CD4-positive, alpha-beta T cell treated with Interferon alpha-2 for 1 hour (primary cell): Measurements from ENCODE around the gene POLA1.
"Not testable (repeated sequence)": the region's sequence is repeated elsewhere in the genome, so short reads cannot be mapped to it uniquely, and the experiment has no call there.

ENCODE experiments used
- DNase-seq, 2 donors: peaks; one replicate each; pipeline ENCODE4 v3.0.0-alpha.2; 2020 to 2022

POLA1 gene

DNA sequence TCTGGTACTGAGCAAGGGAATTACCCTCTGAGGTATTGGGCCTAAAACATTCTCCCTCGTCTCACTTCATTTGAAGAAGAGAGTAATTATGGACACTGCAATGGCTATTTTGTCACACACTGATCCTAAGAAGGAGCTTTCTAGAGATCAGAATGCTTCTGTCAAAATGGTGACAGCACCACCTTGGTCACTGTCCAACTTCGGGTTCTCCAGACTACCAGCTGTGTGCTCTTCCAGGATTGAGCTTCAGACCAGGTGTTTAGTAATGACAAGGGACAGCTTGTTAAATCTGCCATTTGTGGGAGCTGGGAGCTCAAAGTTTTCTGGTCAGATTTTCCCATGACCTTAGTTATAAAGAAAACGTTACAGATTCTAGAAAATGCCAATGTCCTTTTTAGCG is 105.4 kb downstream of the POLA1 start:
- no peak for DNase-seq

DNA sequence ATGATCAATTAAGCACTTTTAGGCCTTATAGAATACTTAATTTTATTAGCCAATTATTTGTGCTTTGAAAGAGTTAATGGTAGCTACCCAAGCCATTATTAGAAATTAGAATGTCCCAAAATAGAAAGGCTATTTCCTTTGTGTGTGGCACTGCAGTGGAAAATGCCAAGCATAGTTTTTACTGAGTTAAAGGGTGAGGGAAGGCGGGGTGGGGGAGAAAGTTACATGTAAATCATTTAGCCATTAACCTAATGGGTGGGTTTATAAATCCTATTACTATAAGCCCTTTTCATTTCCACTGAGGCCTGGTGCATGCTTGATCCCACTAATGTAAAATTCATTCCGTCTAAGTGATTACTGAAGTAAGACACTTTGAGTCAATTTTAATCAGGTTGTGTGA is 105.8 kb downstream of the POLA1 start:
- no peak for DNase-seq

DNA sequence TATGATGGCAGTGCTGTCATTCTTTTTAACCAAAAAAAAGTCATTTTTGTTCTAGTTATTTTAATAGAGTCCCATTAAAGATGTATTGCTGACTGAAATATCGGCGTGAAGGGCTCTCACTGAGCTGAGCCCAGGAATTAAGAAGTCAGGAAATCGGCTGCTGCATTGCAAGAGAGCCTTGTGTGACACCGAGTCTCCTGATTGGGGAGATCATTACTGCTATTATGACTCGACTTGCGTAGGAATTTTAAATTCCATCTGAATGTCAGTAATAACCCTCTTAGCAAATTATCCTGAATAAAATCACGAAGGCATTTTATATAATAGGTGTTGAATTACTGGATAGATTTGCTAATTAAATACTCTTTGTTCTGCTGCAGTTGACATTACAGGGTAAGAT is 111.5 kb downstream of the POLA1 start:
- DNase-seq, result no peak

DNA sequence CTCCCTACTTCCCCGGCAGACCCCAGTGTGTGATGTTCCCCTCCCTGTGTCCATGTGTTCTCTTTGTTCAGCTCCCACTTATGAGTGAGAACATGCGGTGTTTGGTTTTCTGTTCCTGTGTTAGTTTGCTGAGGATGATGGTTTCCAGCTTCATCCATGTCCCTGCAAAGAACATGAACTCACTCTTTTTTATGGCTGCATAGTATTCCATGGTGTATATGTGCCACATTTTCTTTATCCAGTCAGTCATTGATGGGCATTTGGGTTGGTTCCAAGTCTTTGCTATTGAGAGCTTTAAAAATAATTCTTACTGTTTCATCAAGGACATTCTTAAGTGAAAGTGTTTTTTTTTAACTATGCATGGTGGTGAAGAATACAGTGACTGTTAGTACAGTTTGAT is 126.1 kb downstream of the POLA1 start:
- DNase-seq, result not testable (repeated sequence)

DNA sequence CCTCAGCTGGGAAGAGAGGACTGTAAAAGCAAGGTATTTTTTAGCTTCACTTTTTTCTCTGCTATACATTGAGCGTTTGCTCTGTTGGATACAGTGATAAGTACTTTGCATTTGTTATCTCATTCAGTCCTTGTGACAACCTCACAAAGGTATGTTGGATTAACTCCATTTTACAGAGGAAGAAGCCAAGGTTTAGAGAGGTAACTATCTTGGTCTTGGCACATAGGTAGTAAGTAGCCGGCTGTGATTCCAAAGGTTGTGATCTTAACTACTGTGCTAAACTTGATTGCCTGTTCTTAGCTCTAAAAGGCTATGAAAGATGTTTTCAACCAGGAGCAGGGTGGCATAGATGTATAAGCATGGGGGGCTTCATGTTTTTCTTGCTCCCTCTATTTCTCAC is 134.4 kb downstream of the POLA1 start:
- no peak for DNase-seq

DNA sequence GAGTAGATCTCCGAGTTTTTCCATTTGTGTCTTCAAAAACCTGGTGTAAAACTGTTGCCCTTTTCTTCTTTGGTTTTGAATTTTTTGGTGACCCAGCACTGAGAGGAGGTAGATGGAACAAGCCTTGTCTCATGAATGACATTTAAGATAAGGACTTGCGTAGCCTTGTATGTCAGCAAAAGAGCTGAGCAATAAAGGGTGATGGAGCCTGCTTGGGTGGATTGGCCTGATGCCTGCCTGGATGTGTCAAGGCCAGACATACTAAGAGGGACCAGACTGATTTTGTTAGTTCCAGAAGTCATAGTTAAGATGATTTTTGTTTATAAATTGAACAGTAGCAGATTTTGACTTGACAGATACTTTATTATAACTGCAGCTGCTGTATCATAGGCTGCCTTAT is 134.9 kb downstream of the POLA1 start:
- no peak for DNase-seq

DNA sequence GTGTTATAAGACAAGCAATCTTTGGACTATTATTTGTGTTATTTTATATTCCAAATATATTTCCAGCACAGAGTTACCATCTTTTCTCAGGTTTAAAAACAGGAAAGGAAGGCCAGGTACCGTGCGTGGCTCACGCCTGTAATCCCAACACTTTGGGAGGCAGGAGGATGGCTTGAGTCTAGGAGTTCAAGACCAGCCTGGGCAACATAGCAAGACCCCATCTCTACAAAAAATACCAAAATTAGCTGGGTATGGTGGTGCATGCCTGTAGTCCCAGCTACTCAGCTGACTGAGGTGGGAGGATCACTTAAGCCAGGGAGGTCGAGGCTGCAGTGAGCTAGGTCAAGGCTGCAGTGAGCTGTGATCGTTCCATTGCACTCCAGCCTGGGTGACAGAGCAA is 140.0 kb downstream of the POLA1 start:
- no peak for DNase-seq

DNA sequence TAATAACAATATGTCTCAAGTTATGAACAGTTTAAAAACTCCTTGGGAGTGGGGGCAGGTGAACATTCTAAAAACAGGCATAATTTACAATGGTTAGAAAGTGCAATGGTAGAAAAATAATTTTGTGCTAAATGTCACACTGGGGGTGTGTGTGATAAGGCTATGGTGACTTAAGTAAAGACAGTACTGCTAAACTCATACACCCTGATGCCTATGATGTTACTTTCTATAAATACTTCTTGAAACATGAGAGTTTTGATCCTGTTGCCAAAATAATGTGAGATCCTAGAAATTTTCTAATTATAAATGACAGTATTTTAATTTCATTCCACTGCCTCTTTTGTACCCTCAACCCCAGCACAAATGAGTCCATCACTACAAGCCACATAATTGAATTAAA is 144.2 kb downstream of the POLA1 start:
- DNase-seq, result no peak

DNA sequence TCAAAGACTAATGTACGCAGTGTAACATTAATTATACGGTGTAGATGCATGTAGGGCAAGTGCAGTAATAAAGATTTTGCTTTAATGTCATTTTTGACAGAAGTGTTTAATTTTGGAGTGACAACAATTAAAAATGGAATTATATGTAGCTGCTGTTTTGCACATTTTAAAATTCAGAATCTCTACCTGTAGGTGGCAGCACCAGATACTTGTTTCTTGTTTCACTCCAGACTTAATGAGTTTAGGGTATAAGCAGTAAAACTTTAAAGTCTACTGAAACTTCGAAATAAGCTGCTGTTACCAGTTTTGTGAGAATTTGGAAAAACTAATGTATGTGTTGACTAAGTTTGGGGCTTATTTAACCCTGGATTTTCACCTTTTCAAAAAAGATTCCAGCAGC is 144.9 kb downstream of the POLA1 start:
- peak in 1 of 2 donors; percentile 39 for DNase-seq

DNA sequence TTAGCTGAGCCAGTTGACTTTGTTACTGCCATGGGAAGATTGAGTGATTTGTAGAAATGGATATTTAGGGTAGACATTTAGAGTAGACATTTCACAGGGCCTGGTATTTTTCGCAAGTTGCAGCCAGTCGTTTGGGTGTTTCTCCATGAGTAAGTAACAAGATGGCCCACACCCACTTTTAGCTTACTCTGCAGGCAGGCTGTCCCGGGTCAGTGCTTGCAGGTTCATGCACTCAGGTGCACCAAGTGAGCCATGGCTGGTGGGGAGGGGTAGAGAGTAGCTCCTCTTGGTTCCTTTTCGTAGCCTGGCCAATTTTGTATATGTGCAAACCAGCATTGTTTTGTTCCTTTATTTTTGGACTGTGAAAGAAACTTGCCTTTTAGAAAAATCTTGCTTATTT is 145.6 kb downstream of the POLA1 start:
- DNase-seq, result no peak

DNA sequence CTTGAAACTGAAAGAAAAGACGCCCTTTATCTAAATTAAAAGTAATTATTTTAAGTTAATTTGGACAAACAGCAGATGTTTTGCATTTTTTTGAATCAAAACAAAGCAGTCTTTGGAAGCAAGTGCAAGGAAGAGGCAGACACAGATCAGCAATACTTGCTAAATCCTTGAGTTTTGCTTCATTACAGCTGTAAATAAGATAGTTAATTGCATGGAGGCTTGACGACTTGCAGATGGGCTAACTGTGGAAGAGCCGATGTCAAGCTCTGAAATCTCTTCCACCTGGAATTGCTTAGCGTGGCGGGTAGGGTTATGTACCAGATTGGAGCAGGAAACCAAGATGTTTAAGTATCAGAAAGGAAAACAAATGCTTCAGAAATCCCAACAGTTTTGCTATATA is 148.8 kb downstream of the POLA1 start:
- no peak for DNase-seq

DNA sequence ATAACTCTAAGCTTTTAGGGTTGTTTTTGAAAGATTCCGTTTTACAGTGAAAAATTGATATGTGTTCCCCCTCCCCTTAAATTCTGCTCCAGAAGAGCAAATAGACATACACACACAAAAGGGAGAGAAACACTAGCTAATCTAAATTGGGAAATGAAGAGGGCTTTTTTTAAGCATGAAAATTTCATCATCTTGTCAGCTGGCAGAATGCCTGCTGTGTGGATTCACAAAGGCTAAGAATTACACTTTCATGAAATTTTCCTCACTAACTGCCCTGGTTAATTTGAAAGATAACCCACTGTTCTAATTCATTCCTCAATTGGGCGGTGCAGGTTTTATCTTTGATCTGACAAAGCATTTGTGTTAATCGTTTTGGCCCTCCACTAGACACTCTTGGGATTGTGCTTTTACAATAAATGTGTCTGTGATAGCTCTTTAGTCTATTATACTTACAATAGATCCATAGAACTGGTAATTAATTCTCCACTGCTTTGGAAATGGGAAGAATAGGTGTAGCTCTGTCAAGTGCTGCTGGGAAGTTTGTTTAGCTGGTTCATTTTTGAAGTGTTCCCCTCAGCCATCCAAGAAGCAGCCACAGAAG is 152.9 kb downstream of the POLA1 start:
- DNase-seq, result no peak

DNA sequence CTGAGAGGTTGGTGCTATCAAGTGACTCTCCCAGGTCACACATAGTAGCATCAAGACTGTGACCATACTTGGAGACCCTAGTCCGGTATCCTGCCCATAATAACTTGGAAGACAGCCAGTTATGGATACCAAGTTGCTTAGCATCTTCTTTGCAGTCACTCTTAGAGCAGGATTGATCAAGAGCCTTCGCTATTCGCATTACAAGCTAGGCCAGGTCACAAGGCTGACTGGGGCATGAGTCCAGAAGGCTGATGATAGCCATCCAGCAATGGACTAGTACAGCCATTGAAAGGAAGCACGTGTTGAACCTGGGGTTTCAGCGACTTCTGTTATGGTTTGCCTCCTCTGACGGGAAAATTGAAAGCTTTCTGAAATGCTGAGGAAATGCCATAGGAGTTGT is 157.6 kb downstream of the POLA1 start:
- no peak for DNase-seq

DNA sequence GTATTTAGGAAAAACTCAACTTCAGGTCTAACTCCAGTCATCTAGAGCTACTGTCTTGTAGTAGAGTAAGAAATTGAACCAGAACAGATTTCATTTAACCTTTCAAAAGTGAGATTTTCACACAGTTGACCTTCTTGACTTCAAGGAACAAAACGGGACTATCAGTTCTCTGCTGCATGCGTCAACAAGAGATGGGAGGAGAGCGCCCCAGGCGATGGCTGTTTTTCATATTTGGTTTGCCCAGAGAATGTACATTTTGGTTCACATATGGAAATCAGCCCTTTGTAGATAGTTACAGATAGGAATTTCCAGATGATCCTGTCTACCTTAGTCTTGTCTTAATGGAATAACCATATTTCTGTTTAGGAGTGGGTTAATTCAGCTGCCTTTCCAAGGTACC is 158.1 kb downstream of the POLA1 start:
- no peak for DNase-seq

DNA sequence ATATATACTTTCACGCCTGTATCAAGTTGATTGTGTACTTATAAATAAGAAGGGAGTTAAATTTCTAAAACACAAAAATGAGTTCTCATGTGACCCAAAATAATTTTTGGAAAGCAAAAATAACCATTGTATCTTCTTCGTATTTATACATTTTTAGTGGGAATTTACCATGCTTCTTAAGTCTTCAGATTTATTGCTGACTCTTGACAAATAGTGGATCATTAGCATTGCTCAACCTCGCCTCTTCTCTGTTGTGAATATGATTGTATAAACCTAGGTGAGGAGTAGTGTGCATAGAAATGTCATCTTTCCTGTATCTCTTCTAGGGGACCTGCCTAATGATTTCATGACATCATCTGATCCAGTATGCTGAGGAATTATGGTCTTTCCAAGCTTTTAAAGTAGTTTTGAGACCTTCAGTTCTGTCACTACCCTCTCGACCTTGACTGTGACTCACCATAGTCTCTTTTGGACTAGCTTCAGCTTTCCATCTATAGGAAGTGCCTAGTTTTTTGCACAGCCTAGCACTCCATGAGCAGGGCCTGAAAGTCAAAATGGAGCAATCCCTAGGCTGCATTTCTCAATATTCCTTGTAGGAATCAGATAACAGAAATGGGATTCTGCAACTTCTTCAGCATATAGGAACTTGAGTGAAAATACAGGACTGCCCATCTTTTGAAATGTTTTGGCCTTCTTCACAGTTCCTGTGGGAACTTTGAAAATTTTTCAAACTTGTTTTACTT is 164.5 kb downstream of the POLA1 start:
- DNase-seq, result no peak

DNA sequence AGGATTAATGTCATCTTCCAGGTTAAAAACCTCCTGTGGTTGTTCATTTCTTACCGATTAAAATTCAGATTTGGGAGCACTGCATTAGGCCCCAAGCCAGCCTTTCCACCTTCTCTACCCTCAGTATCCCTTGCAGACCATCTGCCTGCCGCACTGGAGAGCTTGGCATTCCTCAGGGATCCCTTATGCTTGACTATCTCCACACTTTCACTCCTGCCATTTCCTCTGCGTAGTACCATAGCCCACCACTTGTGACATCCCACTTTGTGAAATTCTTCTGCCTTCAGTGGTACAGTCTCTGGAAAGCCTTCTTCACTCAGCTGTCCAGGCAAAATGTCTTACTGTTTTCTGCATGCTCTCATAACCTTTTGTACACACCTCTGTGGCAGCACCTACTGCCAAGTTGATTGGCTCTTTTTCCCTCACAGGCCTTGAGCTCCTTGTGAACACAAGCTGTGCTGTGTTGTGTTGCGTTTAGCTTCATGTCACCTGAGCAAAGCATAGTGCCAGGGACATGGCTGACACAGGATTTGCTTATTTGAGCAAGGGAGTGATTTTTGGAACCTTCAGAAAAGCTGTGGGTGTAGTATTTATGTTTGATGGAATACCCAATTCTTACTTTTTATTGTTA is 165.6 kb downstream of the POLA1 start:
- DNase-seq, result no peak

DNA sequence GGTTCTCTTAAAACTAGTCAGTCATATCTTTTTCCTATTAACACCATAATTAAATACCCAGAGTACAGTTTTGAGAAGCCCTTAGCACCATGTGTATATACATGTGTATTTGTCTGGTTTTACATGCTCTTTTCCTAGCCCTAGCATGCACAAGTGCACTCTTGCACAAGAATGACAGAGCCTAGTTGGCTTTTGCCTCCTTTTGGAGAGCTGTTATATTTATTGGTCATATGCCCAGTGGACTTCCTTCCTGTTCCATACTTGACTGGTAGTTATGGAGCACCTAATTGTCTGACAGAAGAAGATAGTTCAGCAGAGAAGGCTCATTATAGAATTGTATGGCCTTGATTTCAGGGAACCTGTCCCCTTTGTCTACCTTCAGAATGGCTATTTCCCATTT is 166.4 kb downstream of the POLA1 start:
- DNase-seq, result no peak

DNA sequence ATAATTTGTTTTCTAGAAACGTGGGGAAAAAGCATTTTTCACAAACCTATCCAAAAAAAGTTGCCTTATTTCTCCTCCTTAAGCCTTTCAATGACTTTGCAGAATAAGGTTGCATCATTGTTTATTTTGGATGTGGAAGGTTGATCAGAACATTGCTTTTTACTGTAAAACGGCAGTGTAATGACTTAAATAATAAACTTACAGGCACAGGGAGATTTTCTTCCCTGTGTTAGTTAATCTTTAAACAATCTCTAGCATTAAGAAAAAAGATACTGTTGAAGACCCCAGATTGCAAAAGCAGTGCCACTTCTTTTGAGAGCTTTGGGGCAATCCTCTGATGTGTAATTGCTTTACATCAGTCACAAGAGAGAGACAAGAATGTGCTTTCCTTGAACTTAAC is 168.6 kb downstream of the POLA1 start:
- DNase-seq, result no peak

DNA sequence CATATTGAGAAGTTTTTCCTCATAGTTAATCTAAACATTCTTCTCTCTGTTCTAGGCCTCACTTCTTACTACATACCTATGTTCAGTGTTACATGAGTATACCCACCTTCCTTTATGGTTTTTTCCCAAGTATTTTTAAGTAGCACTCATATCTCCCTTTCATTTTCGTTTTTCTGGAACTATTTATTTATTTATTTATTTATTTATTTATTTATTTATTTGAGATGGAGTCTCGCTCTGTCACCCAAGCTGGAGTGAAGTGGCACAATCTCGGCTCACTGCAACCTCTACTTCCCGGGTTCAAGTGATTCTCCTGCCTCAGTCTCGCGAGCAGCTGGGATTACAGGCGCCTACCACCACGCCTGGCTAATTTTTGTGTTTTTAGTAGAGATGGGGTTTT is 170.1 kb downstream of the POLA1 start:
- not testable (repeated sequence) for DNase-seq

DNA sequence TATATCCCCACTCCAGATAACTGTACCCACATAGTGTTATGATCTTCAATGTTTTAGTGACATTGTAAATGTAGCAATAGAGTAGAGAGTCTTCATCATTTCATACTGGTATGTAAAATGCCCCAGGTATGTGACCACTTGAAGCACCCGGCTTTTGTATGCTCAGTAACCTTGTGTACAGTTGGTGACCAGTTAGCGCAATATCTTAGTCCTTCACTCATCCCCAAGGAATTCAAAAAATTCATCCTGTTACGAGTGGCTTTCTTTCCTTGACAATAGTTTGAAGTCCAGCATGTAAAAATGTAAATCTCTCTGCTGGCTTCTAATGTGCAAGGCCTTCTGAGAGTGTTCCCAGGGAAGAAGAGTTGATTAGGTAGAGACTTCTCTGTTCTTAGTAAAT is 176.4 kb downstream of the POLA1 start:
- no peak for DNase-seq

DNA sequence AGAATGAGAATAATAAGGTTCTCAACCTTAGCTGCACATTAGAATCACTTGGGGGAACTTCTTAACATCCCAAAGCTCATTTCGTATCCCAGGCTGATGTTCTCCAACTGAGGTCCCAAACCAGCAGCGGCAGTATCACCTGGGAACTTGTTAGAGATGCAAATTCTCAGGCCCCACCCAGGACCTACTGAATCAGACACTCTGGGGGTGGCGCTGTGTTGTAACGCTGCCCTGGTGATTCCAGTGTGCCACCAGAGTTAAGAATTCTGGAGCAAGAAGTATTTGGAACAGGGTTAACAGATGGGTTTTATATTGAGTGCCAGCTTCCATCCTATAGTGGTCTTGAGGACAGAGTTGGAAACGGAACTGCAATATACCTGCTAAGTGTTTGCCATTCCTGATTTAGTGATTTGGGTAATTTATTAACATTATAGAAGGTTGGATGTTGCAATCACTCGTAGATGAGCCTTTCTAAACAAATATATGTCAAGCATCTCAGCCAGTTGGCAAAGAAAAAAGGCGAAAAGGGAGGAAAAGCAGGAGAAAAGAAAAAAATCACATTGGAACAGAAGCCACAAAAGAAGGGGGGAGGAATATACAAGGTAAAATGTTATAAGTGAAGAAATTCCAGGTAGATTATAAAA is 181.0 kb downstream of the POLA1 start:
- DNase-seq, result no peak

DNA sequence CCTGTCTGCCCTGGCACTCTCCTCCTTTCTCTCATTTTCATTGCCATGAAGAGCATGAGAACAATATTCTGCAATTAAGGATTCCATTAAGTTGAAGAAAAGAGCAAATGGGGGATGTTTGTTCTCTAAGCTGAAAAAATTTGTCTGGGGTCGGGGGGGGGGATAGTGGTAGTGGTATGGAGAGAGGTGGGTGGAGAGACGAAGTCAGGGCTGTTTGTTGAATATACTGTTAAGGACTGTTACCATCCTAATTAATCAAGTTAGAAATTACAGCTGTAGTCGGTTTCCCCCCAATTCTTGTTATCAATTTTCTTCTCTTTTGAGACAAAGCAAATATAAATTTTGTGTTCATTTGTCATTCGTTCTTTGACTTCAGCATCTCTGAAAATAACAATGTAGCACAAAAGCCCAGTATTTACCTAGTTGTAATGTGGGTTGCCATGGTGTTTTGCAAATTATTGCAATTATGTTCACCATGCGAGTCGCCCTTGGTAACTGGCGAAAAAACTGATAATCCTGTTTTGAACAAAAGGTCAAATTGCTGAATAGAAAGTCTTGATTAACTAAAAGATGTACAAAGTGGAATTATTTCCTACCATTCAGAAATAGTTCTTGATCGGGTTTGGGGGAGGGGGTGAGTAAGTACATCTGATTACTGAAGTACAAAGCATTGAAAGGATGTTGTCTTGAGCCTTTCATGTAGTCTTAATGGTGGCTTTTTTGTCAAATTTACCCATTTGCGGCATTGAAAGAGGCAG is 183.0 kb downstream of the POLA1 start:
- no peak for DNase-seq

DNA sequence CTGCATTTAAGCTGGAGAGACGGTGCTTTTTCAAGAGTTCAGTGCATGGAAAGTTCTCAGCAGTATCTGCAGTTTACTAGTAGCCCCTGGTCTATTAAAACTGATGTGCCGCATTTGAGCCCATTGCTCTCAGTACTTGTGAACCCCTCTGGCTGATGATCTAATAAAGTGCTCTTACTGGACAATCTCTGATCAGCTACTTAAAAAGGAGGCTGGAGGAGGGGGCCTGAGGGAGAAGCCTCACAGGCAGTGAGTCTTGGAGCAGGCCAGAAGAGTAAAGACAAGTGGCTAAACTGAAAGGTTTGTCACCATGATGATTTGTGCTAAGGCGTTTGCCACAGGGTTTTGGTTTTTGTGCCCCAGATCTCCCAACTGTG is 183.6 kb downstream of the POLA1 start:
- DNase-seq, result no peak
